H1 (cell line): ENCODE results near the gene OR13A1. TPM values are rescaled to one million over a fixed set of nuclear protein-coding genes. Genes with fewer than 3 reads are reported as not detected.

Experiments used
- CTCF ChIA-PET: fragments of 300-600 bp; sonication (Branson Sonifier 250); formaldehyde crosslinking; loops from one replicate; lab custom pipeline; 2021; ENCODE audit not compliant: partially characterized antibody; lab: Charles Lee
- POLR2A ChIA-PET: fragments of 300-600 bp; sonication (Branson Sonifier 250); formaldehyde crosslinking; loops from one replicate; lab custom pipeline; 2021; ENCODE audit warnings: inconsistent platforms; ENCODE audit not compliant: partially characterized antibody; lab: Charles Lee
- DNase-seq, 2 experiments: peaks; one replicate each; pipeline versions ENCODE4 v3.0.0 to v3.0.0-alpha.2; 2010 to 2022; ENCODE audit warnings: low spot score in 2 of 2, low read depth in 1 of 2, mixed read lengths in 1 of 2
- FAIRE-seq: peaks from 2 replicates; lab custom pipeline; 2011; peaks lifted over from hg19 to GRCh38; lab: Jason Lieb, UNC
- H2AFZ ChIP-seq: 2 replicates; pipeline ENCODE4 v1.8.1; 2012; ENCODE audit warnings: low read length, inconsistent platforms
- H2AK5ac ChIP-seq: 2 replicates; pipeline ENCODE4 v1.6.1; 2013; ENCODE audit warnings: low read depth, low read length
- H2BK120ac ChIP-seq: replicated peaks from 2 replicates; pipeline ENCODE3; 2013; ENCODE audit warnings: low read depth, low read length, inconsistent platforms
- H2BK12ac ChIP-seq: 2 replicates; pipeline ENCODE4 v1.6.1; 2013; ENCODE audit warnings: low read depth, low read length
- H2BK15ac ChIP-seq: 2 replicates; pipeline ENCODE4 v1.6.1; 2013; ENCODE audit warnings: low read length
- H2BK20ac ChIP-seq: 2 replicates; pipeline ENCODE4 v1.6.1; 2013; ENCODE audit warnings: low read length
- H2BK5ac ChIP-seq: 2 replicates; pipeline ENCODE4 v1.6.1; 2013; ENCODE audit warnings: low read depth, low read length
- H3K14ac ChIP-seq: 2 replicates; pipeline ENCODE4 v1.6.1; 2013; ENCODE audit warnings: inconsistent platforms; ENCODE audit not compliant: insufficient read length
- H3K18ac ChIP-seq: 2 replicates; pipeline ENCODE4 v1.6.1; 2013; ENCODE audit warnings: low read length; ENCODE audit errors: extremely low read depth
- H3K23ac ChIP-seq: 2 replicates; pipeline ENCODE4 v1.6.1; 2013; ENCODE audit warnings: inconsistent platforms; ENCODE audit not compliant: insufficient read length
- H3K23me2 ChIP-seq: 2 replicates; pipeline ENCODE4 v1.6.1; 2013; ENCODE audit warnings: low read depth, low read length
- H3K27ac ChIP-seq: 2 replicates; pipeline ENCODE4 v1.6.1; 2011; ENCODE audit warnings: low read depth, low read length, inconsistent platforms
- H3K27me3 ChIP-seq, 4 experiments: replicated peaks in 1 of 4; 1 replicate in 1 of 4; 2 replicates in 3 of 4; pipeline versions ENCODE4 v1.6.1 to v1.8.1; 2011 to 2013; ENCODE audit warnings: low read length in 3 of 4, mild to moderate bottlenecking in 3 of 4, inconsistent platforms in 2 of 4, mixed read lengths in 2 of 4, moderate library complexity in 1 of 4; ENCODE audit not compliant: control insufficient read depth in 3 of 4, insufficient read depth in 3 of 4; ENCODE audit errors: extremely low read depth in 1 of 4
- H3K36me3 ChIP-seq, 4 experiments: 2 replicates each; pipeline versions ENCODE4 v1.6.1 to v1.8.1; 2011 to 2013; ENCODE audit warnings: mild to moderate bottlenecking in 4 of 4, low read length in 3 of 4, moderate library complexity in 2 of 4, control low read depth in 1 of 4, inconsistent platforms in 1 of 4; ENCODE audit not compliant: insufficient read depth in 4 of 4, control insufficient read depth in 2 of 4
- H3K4ac ChIP-seq: replicated peaks from 2 replicates; pipeline ENCODE3; 2013; ENCODE audit warnings: low read length, low read depth, mixed read lengths, inconsistent platforms; ENCODE audit not compliant: insufficient read length
- H3K4me1 ChIP-seq, 4 experiments: replicated peaks in 1 of 4; 1 replicate in 1 of 4; 2 replicates in 3 of 4; pipeline versions ENCODE4 v1.6.1 to v1.8.1; 2011 to 2013; ENCODE audit warnings: low read length in 3 of 4, inconsistent platforms in 2 of 4, mixed read lengths in 1 of 4; ENCODE audit not compliant: insufficient read depth in 4 of 4, control insufficient read depth in 3 of 4
- H3K4me2 ChIP-seq, 2 experiments: 2 replicates each; pipeline versions ENCODE4 v1.6.1 to v1.8.1; 2011 to 2013; ENCODE audit warnings: low read depth in 2 of 2, low read length in 2 of 2, control low read depth in 1 of 2, inconsistent platforms in 1 of 2, mild to moderate bottlenecking in 1 of 2; ENCODE audit not compliant: insufficient read depth in 1 of 2
- H3K4me3 ChIP-seq, 4 experiments: fragments of 200-600, 300-600 bp in 1 of 4; sonication (generic), shearing (Covaris generic), sonication (Bioruptor Twin) in 1 of 4; 2 replicates each; pipeline versions ENCODE4 v1.5.1 to v1.8.1; 2011 to 2016; ENCODE audit warnings: low read length in 4 of 4, low read depth in 3 of 4, control low read depth in 2 of 4, inconsistent platforms in 2 of 4, mild to moderate bottlenecking in 2 of 4, mixed read lengths in 1 of 4, moderate library complexity in 1 of 4; ENCODE audit not compliant: insufficient read depth in 2 of 4; ENCODE audit errors: extremely low read depth in 1 of 4
- H3K56ac ChIP-seq: replicated peaks from 2 replicates; pipeline ENCODE3; 2013; ENCODE audit warnings: low read depth, mild to moderate bottlenecking, mixed read lengths, low read length, inconsistent platforms; ENCODE audit not compliant: insufficient read length
- H3K79me1 ChIP-seq: 2 replicates; pipeline ENCODE4 v1.6.1; 2013; ENCODE audit warnings: low read depth, low read length, control low read depth
- H3K79me2 ChIP-seq, 2 experiments: 2 replicates each; pipeline versions ENCODE4 v1.6.1 to v1.8.1; 2012 to 2013; ENCODE audit warnings: low read length in 2 of 2, mild to moderate bottlenecking in 2 of 2, inconsistent platforms in 1 of 2; ENCODE audit not compliant: insufficient read depth in 2 of 2, control insufficient read depth in 1 of 2
- H3K9ac ChIP-seq, 4 experiments: replicated peaks in 1 of 4; 1 replicate in 1 of 4; 2 replicates in 3 of 4; pipeline versions ENCODE4 v1.6.1 to v1.8.1; 2011 to 2013; ENCODE audit warnings: low read depth in 3 of 4, low read length in 3 of 4, control low read depth in 2 of 4, mild to moderate bottlenecking in 2 of 4, moderate library complexity in 2 of 4, inconsistent platforms in 1 of 4; ENCODE audit errors: extremely low read depth in 1 of 4
- H3K9me3 ChIP-seq, 2 experiments: 2 replicates each; pipeline versions ENCODE4 v1.6.1 to v1.8.1; 2012 to 2013; ENCODE audit warnings: mild to moderate bottlenecking in 2 of 2, moderate library complexity in 2 of 2, control low read depth in 1 of 2, inconsistent platforms in 1 of 2, low read depth in 1 of 2, low read length in 1 of 2, mixed read lengths in 1 of 2; ENCODE audit not compliant: insufficient read depth in 2 of 2
- H4K20me1 ChIP-seq, 2 experiments: replicated peaks in 1 of 2; 2 replicates each; pipeline versions ENCODE3 to v1.8.1; 2011 to 2013; ENCODE audit warnings: inconsistent platforms in 2 of 2, low read length in 2 of 2, mild to moderate bottlenecking in 1 of 2; ENCODE audit not compliant: insufficient read depth in 2 of 2, control insufficient read depth in 1 of 2
- H4K5ac ChIP-seq: 2 replicates; pipeline ENCODE4 v1.6.1; 2013; ENCODE audit warnings: low read length, low read depth, mixed read lengths, inconsistent platforms; ENCODE audit not compliant: insufficient read length
- H4K8ac ChIP-seq: 2 replicates; pipeline ENCODE4 v1.8.0; 2013; ENCODE audit warnings: mild to moderate bottlenecking, moderate library complexity, low read length, inconsistent platforms; ENCODE audit not compliant: insufficient read depth; ENCODE audit errors: extremely low read depth
- H4K91ac ChIP-seq: replicated peaks from 2 replicates; pipeline ENCODE3; 2013; ENCODE audit warnings: low read length, mixed read lengths, inconsistent platforms; ENCODE audit not compliant: insufficient read length
- CHD1 ChIP-seq: IDR thresholded peaks from 2 replicates; pipeline ENCODE4 v1.6.1; 2012; ENCODE audit warnings: low read depth, low read length, improper control_type of control experiment
- WGBS, 2 experiments: shearing (Covaris generic) in 1 of 2; methylation state at CpG; one replicate each; pipeline versions ENCODE4 v1.1.6 to v1.1.7; 2013 to 2015; ENCODE audit warnings: low lambda C conversion rate in 2 of 2, mixed read lengths in 2 of 2, inconsistent platforms in 1 of 2, low coverage in 1 of 2, missing lambda C conversion rate in 1 of 2; ENCODE audit not compliant: insufficient replicate concordance in 2 of 2, insufficient coverage in 1 of 2, insufficient read length in 1 of 2; ENCODE audit errors: extremely low coverage in 1 of 2, missing lambda C conversion rate in 1 of 2; 5-methylcytosine and 5-hydroxymethylcytosine counted together
- polyA plus RNA-seq, 7 experiments: library from polyadenylated mRNA; depleted of rRNA in 3 of 7; stranded (reverse) in 5 of 7; unstranded in 2 of 7; fragments of >200 nt in 5 of 7; fragments of 200-250 nt in 2 of 7; gene quantifications; 1 replicate in 5 of 7; 2 replicates in 1 of 7; 4 replicates in 1 of 7; pipeline versions ENCODE4 v1.2.1 to v1.2.3, GENCODE V29; 2011 to 2013; ENCODE audit warnings: missing spikeins in 2 of 7, mixed read lengths in 2 of 7
- total RNA-seq: library from RNA; stranded (reverse); fragmentation: NEBNext Ultra II Directional; extraction: Animal tissue kit (Norgen Biotek cat#: 25700); gene quantifications from 2 replicates; pipeline ENCODE4 v1.2.1, GENCODE V29; 2021

Gene OR13A1
- total and polyA plus RNA-seq, 2 of the 8 experiments (the other 6 are each of a cell fraction or from before 2014, with no cell fraction given): 0.53 TPM; not detected in 1

DNA sequence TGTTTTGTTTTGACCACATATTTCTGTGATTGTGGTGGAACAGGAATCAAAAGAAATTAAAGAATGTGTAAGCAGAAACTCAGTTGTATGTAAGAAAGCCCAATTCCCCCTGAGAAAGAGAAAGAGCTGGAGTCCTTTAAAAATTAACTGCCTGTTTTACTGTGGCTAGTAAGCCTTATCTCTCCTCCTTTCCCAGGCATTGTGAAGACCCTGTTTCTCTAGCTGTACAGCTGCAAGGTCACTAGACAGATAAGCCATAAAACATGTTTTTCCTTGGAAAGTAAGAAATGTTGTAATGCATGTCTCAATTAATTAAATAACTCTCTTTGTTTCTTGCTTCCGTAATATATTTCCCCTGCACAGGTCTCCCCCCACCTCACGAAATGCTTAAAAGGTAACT lies 53.5 kb downstream of the OR13A1 start:
- H2BK12ac ChIP-seq: no peak overlapping the region
- H3K4me1 ChIP-seq: no peaks in the 10 kb centered on the region
- no peak overlapping the region for H3K4me2 ChIP-seq
- H3K18ac ChIP-seq: no peak overlapping the region
- no peaks in the 10 kb centered on the region; a peak in 1 of 8 replicates for H3K36me3 ChIP-seq
- H3K14ac ChIP-seq: no peak overlapping the region
- H3K23ac ChIP-seq: no peak overlapping the region
- ChIA-PET CTCF (interaction anchor here (2.3 kb wide), 1 partner anchor 12 kb away, joined by 7 read pairs; no protein-coding TSS in a partner anchor), POLR2A (interaction anchor here (0.8 kb wide), 1 partner anchor 12 kb away, joined by 5 read pairs; no protein-coding TSS in a partner anchor)
- no peak overlapping the region for H4K5ac ChIP-seq
- no peaks in the 10 kb centered on the region for H3K79me2 ChIP-seq
- H3K4me3 ChIP-seq: no peak overlapping the region
- H2AFZ ChIP-seq: no peak overlapping the region
- H3K9ac ChIP-seq: no peak overlapping the region
- no peak overlapping the region for H3K27ac ChIP-seq
- no peak for TF ChIP-seq CHD1
- no peak overlapping the region for H3K56ac ChIP-seq
- FAIRE-seq (no peak), DNase-seq (no peak)
- H2BK20ac ChIP-seq: no peak overlapping the region
- no peak overlapping the region for H4K8ac ChIP-seq
- H2AK5ac ChIP-seq: no peak overlapping the region
- peaks cover 2 to 8% of the 10 kb centered on the region in 2 experiments; a peak in 1 of 4 replicates for H3K9me3 ChIP-seq
- H2BK15ac ChIP-seq: no peak overlapping the region
- H3K27me3 ChIP-seq: no peaks in the 10 kb centered on the region
- H3K23me2 ChIP-seq: 0 out of 2 replicates have a peak, but pooled peaks cover 2% of the 10 kb centered on the region
- no peak overlapping the region for H2BK120ac ChIP-seq
- H4K91ac ChIP-seq: no peak overlapping the region
- no peaks in the 10 kb centered on the region for H4K20me1 ChIP-seq
- no peak overlapping the region for H3K4ac ChIP-seq
- WGBS, 2 experiments: 82% methylated on average over 2 of the region's 2 CpGs; no CpG with 5 or more reads in 1 of the 2 experiments
- H3K79me1 ChIP-seq: no peaks in the 10 kb centered on the region
- H2BK5ac ChIP-seq: no peak overlapping the region
